Heart left ventricle (tissue), 16 donors: ENCODE data around the gene TAS1R2. TPM values are rescaled to one million over a fixed set of nuclear protein-coding genes. Genes with fewer than 3 reads are reported as not detected.

Source experiments
- ATAC-seq, 4 donors: fragments of 200-7000 bp; cut with Tn5 transposase; one replicate each; pipeline ENCODE4 v1.9.1; 2020 to 2022; ENCODE audit warnings: moderate library complexity in 4 of 4, mild to moderate bottlenecking in 3 of 4, moderate number of reproducible peaks in 1 of 4
- DNase-seq, 5 donors: peaks; one replicate each; pipeline ENCODE4 v3.0.0-alpha.2; 2020
- H3K27ac ChIP-seq, 12 donors: fragments of 200-600 bp; sonication (generic) in 4 of 12; one replicate each; pipeline versions ENCODE4 v1.5.0 to v1.8.0; 2016 to 2022; ENCODE audit warnings: mild to moderate bottlenecking in 2 of 12
- H3K27me3 ChIP-seq, 9 donors: fragments of 200-600 bp; sonication (generic) in 2 of 9; one replicate each; pipeline versions ENCODE4 v1.5.1 to v1.8.0; 2016 to 2022; ENCODE audit warnings: mild to moderate bottlenecking in 3 of 9
- H3K36me3 ChIP-seq, 9 donors: fragments of 200-600 bp; sonication (generic) in 2 of 9; one replicate each; pipeline versions ENCODE4 v1.5.0 to v1.8.0; 2018 to 2022; ENCODE audit warnings: mild to moderate bottlenecking in 2 of 9
- H3K4me1 ChIP-seq, 12 donors: fragments of 200-600 bp; sonication (generic) in 4 of 12; one replicate each; pipeline versions ENCODE4 v1.5.0 to v1.8.0; 2016 to 2022; ENCODE audit warnings: mild to moderate bottlenecking in 3 of 12
- H3K4me3 ChIP-seq, 12 donors: fragments of 200-600 bp; sonication (generic) in 4 of 12; one replicate each; pipeline versions ENCODE4 v1.5.0 to v1.8.0; 2017 to 2022; ENCODE audit warnings: mild to moderate bottlenecking in 9 of 12, moderate library complexity in 4 of 12
- H3K9me3 ChIP-seq, 12 donors: fragments of 200-600 bp; sonication (generic) in 4 of 12; one replicate each; pipeline versions ENCODE4 v1.5.0 to v1.8.0; 2016 to 2022; ENCODE audit warnings: mild to moderate bottlenecking in 1 of 12
- POLR2A ChIP-seq, 2 donors: fragments of 450-650 bp; IDR thresholded peaks; one replicate each; pipeline ENCODE4 v1.6.1; 2017; ENCODE audit warnings: antibody characterized with exemption in 2 of 2, mild to moderate bottlenecking in 2 of 2, moderate library complexity in 2 of 2
- WGBS, 4 donors: extraction: QIAGEN DNeasy Blood & Tissue Kit in 2 of 4; methylation state at CpG; one replicate each; pipeline versions ENCODE4 v1.1.5 to v1.1.7; 2013 to 2018; 5-methylcytosine and 5-hydroxymethylcytosine counted together
- intact Hi-C, 10 donors: fragments of 100-400 bp; cut with DNase I; formaldehyde crosslinking; loops; one replicate each; pipeline versions ENCODE4 v1.11.1 to v1.14.2; 2022
- polyA plus RNA-seq, 2 donors: library from polyadenylated mRNA; stranded (reverse); fragments of 200-250 nt; gene quantifications; one replicate each; pipeline ENCODE4 v1.2.3, GENCODE V29; 2013
- total RNA-seq, 9 donors: library from RNA; depleted of rRNA in 2 of 9; stranded (reverse); fragments of >200 nt in 2 of 9; fragmentation: NEBNext Ultra II Directional in 3 of 9; extraction: Animal tissue kit (Norgen Biotek cat#: 25700) in 3 of 9; gene quantifications; one replicate each; pipeline versions ENCODE4 v1.1.0 to v1.2.4, GENCODE V29; 2016 to 2023
- TF ChIP-seq, protein P1 (sequence below), 12 donors: fragments of 200-600 bp; sonication (generic) in 4 of 12; IDR thresholded peaks; one replicate each; pipeline versions ENCODE4 v1.5.0 to v1.8.0; 2018 to 2022; ENCODE audit warnings: antibody characterized with exemption in 12 of 12, mild to moderate bottlenecking in 5 of 12
- donor health status: ischemic (EF 13 %, LVEDD 7.1; RV severe dilation, severe dysfunction).
- donor health status: healthy with polysubstance abuse.
- donor health status: DM: no; HTN: yes; CAD: no.
- donor health status: DM: no; HTN: no; CAD: no.
- donor health status: ischemic (EF 25% LVEDD 6.9; RV normal size, moderate dysfunction).
- donor health status: ischemic (EF 25% LVEDD 5.7; RV mildly dilated, moderate dysfunction).
- donor health status: healthy.
- donor health status: DM: yes; HTN: yes; CAD: no.
- donor health status: ischemic (EF 35%, LVEDD 5.7; RV mildly dilated, moderate dysfunction).
- donor health status: nonischemic (EF 11% LVEDD 7.7; RV severe dilation, severe dysfunction).
- donor health status: DM: yes; HTN: yes; CAD: no.
- donor health status: PGD.
- donor health status: ischemic (EF 29% LVEDD 5.4; RV normal size, mild dysfunction).
- donor health status: nonischemic (EF 23%, LVEDD 6.1; RV moderate dilation, normal function).

Gene TAS1R2
- total and polyA plus RNA-seq, 11 donors = not detected

- no peak for ATAC-seq
- TF ChIP-seq, protein P1, sequence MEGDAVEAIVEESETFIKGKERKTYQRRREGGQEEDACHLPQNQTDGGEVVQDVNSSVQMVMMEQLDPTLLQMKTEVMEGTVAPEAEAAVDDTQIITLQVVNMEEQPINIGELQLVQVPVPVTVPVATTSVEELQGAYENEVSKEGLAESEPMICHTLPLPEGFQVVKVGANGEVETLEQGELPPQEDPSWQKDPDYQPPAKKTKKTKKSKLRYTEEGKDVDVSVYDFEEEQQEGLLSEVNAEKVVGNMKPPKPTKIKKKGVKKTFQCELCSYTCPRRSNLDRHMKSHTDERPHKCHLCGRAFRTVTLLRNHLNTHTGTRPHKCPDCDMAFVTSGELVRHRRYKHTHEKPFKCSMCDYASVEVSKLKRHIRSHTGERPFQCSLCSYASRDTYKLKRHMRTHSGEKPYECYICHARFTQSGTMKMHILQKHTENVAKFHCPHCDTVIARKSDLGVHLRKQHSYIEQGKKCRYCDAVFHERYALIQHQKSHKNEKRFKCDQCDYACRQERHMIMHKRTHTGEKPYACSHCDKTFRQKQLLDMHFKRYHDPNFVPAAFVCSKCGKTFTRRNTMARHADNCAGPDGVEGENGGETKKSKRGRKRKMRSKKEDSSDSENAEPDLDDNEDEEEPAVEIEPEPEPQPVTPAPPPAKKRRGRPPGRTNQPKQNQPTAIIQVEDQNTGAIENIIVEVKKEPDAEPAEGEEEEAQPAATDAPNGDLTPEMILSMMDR (IDR thresholded peaks at IDR 0.05) = no peak
- TF ChIP-seq POLR2A (IDR thresholded peaks at IDR 0.05) = no peak
- no peaks in the 10 kb centered on the region for H3K9me3 ChIP-seq
- no peak for DNase-seq
- no peak overlapping the region for H3K27ac ChIP-seq
- intact Hi-C loops = no loop called here
- H3K27me3 ChIP-seq = peaks cover 0 to 19% (median 0%) of the 10 kb centered on the region in 9 donors
- H3K4me3 ChIP-seq = no peak overlapping the region
- 65 to 81% (median 77%) methylated on average over 3 to 6 of the region's 6 CpGs for WGBS, 4 donors
- H3K36me3 ChIP-seq = no peaks in the 10 kb centered on the region
- no peaks in the 10 kb centered on the region for H3K4me1 ChIP-seq
Observed at GRCh38 chr1:18798946-18799345, 60.5 kb downstream of the TAS1R2 start.

- Histone ChIP-seq H3K27ac (no peak overlapping the region), H3K4me1 (no peaks in the 10 kb centered on the region), H3K36me3 (no peaks in the 10 kb centered on the region), H3K9me3 (no peaks in the 10 kb centered on the region), H3K27me3 (peaks cover 0 to 21% (median 3%) of the 10 kb centered on the region in 9 donors), H3K4me3 (no peak overlapping the region)
- no peak for DNase-seq
- intact Hi-C loops = no loop called here
- TF ChIP-seq POLR2A (IDR thresholded peaks at IDR 0.05) = no peak
- TF ChIP-seq, protein P1 (IDR thresholded peaks at IDR 0.05) = no peak
- ATAC-seq = no peak
- WGBS, 4 donors = 80 to 93% (median 85%) methylated on average over 10 to 13 of the region's 13 CpGs
Observed at GRCh38 chr1:18798533-18798932, 60.9 kb downstream of the TAS1R2 start.

DNA sequence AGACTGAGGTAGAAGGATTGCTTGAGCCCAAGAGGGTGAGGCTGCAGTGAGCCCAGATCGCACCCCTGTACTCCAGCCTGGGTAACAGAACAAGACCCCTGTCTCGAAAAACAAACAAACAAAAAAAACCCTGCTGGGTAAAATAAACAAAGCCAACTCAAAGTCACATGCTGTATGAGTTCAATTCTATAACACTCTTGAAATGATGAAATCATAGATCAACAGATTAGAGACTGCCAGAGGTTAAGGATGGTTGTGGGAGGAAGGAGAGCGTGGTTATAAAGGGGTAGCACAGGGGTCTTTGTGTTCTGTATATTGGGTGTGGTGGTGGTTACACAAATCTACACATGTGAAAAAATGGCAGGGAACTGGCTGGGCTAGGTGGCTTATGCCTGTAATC, 62.5 kb downstream of the TAS1R2 start:
- ATAC-seq (no peak), DNase-seq (no peak)
- Histone ChIP-seq H3K9me3 (peaks cover 0 to 11% (median 0%) of the 10 kb centered on the region in 12 donors), H3K36me3 (no peaks in the 10 kb centered on the region), H3K27ac (no peak overlapping the region), H3K27me3 (peaks cover 0 to 35% (median 5%) of the 10 kb centered on the region in 9 donors), H3K4me3 (no peak overlapping the region), H3K4me1 (no peaks in the 10 kb centered on the region)
- WGBS, 4 donors = 88 to 95% (median 88%) methylated on average over 3 of the region's 3 CpGs
- no peak for TF ChIP-seq POLR2A (IDR thresholded peaks at IDR 0.05)
- TF ChIP-seq, protein P1 (IDR thresholded peaks at IDR 0.05) = no peak
- intact Hi-C loops = no loop called here

DNA sequence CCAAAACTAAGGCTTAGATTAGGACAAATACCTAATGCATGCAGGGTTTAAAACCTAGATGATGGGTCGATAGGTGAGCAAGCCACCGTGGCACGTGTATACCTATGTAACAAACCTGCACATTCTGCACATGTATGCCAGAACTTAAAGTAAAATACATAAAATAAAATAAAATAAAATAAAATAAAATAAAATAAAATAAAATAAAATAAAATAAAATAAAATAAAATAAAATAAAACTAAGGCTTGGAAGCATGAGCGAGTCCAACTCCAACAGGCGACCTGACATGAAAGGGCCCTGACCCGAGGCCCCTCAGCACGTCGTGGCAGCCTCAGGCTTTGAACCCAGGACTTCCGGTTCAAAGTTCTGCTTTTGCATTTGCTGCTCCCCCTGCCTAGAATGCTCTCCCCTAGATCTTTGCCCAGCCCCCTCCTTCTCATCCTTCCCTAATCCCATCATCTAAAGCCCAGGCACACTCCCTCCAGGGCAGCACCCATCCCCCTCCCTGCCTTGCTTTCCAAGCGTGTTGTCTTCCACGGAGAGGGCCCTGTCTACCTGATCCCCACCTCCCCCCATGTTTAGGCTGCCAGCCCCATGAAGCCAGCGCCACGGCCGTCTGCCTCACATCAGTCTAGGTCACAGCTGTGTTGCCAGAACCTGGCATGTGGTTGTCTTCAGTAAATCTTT, 64.3 kb downstream of the TAS1R2 start:
- H3K27ac ChIP-seq = no peak overlapping the region
- H3K4me3 ChIP-seq = no peak overlapping the region
- peaks cover 0 to 41% (median 5%) of the 10 kb centered on the region in 9 donors for H3K27me3 ChIP-seq
- intact Hi-C loops = no loop called here
- WGBS, 4 donors = 76 to 81% (median 79%) methylated on average over 14 of the region's 14 CpGs
- H3K36me3 ChIP-seq = no peaks in the 10 kb centered on the region
- no peak for DNase-seq
- no peak for TF ChIP-seq POLR2A (IDR thresholded peaks at IDR 0.05)
- TF ChIP-seq, protein P1 (IDR thresholded peaks at IDR 0.05) = no peak
- H3K9me3 ChIP-seq = peaks cover 0 to 11% (median 0%) of the 10 kb centered on the region in 12 donors
- no peaks in the 10 kb centered on the region for H3K4me1 ChIP-seq
- ATAC-seq = no peak
